PC-3 (cell line): ENCODE results near the gene NTNG1.

Experiments used
- EZH2 ChIP-seq: fragments of 300-600 bp; sonication (generic); IDR thresholded peaks from one replicate; pipeline ENCODE4 v1.6.1; 2017; ENCODE audit warnings: antibody characterized with exemption, mild to moderate bottlenecking, low read length; ENCODE audit not compliant: unreplicated experiment
- EZH2phosphoT487 ChIP-seq: fragments of 300-600 bp; sonication (generic); IDR thresholded peaks from 2 replicates; pipeline ENCODE4 v1.6.1; 2018; ENCODE audit warnings: mild to moderate bottlenecking, antibody characterized with exemption, low read length, borderline replicate concordance
- TF ChIP-seq, protein P1 (sequence below): fragments of 300-600 bp; sonication (generic); conservative IDR thresholded peaks from 2 replicates; pipeline ENCODE4 v1.5.1; 2017; ENCODE audit warnings: antibody characterized with exemption, low read depth, mild to moderate bottlenecking, low read length

DNA sequence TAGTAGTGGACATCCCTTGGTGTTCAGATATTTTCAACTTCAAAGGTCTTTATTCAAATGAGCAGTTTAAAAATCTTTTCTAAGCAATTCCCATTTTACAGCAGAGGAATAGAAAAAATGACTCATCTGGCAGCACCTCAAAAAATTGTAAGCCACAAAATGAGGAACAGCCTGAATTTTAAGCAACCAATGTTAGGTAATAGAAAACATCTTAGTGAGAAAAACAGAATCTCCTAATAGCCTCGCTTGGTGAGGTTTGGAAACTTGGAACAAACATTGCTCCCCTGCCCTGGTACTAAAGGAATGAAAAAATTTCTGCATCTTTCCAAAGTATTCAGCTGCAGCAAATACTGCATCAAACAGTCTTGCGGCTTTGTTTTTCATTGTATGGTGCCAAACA is 264.4 kb downstream of the NTNG1 start:
- TF ChIP-seq, protein P1, sequence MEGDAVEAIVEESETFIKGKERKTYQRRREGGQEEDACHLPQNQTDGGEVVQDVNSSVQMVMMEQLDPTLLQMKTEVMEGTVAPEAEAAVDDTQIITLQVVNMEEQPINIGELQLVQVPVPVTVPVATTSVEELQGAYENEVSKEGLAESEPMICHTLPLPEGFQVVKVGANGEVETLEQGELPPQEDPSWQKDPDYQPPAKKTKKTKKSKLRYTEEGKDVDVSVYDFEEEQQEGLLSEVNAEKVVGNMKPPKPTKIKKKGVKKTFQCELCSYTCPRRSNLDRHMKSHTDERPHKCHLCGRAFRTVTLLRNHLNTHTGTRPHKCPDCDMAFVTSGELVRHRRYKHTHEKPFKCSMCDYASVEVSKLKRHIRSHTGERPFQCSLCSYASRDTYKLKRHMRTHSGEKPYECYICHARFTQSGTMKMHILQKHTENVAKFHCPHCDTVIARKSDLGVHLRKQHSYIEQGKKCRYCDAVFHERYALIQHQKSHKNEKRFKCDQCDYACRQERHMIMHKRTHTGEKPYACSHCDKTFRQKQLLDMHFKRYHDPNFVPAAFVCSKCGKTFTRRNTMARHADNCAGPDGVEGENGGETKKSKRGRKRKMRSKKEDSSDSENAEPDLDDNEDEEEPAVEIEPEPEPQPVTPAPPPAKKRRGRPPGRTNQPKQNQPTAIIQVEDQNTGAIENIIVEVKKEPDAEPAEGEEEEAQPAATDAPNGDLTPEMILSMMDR: no peak
- TF ChIP-seq EZH2: no peak
- no peak for TF ChIP-seq EZH2phosphoT487
